ENCODE data around the gene ASPM. TPM values are rescaled to one million over a fixed set of nuclear protein-coding genes. Genes with fewer than 3 reads are reported as not detected.
A peak's percentile ranks its signal among the peaks of the same experiment; 100 is the strongest.

Gene ASPM
- total RNA-seq, 2 experiments from 2014 or later = 55.9 to 57.2 TPM

DNA sequence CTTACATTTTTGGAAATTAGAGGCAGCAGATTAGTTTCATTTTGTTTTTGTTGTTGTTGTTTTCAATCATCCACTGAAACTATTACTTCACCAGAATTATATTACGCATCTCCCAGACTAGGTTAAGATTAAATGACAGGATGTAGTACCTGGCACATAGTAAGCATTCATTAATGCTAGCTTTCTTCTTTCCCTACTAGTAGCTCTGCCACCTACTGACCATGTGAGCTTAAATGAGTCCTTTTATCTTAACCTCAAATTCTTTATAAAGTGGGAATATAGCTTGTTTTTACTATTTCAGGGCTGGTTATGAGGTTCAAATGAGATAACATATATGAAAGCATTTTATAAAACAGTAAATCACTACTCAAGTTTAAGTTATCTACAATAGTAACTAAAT is 10.2 kb upstream of the ASPM start:
- H3K36me3 Mint-ChIP-seq = peaks cover 15% of the 10 kb centered on the region
- no peaks in the 10 kb centered on the region for H3K4me1 Mint-ChIP-seq
- no peak overlapping the region for H3K4me3 Mint-ChIP-seq
- POLR2A ChIA-PET = no interaction called here
- no peak for DNase-seq
- no peaks in the 10 kb centered on the region for H3K27me3 Mint-ChIP-seq
- H3K27ac Mint-ChIP-seq = no peak overlapping the region
- no peak for ATAC-seq (ENCODE audit: low read depth)
- H3K9me3 Mint-ChIP-seq = no peaks in the 10 kb centered on the region

DNA sequence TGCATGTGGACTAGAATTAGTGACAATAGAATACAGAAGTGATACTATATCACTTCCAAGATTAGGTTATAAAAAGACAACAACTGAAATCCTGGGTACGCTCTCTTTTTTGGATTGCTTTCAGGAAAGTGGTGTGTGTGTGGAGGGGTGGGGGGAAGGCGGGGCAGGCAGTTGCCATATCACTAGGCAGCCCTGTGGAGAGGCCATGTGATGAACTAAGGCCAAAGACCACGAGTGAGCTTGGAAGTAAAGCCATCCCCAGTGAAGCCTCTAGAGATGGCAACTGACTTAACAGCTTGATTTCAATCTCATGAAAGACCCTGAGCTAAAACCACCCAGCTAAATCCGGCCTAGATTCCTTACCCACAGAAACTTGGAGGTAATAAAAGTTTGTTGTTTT is 6.2 kb upstream of the ASPM start:
- H3K27me3 Mint-ChIP-seq = no peaks in the 10 kb centered on the region

DNA sequence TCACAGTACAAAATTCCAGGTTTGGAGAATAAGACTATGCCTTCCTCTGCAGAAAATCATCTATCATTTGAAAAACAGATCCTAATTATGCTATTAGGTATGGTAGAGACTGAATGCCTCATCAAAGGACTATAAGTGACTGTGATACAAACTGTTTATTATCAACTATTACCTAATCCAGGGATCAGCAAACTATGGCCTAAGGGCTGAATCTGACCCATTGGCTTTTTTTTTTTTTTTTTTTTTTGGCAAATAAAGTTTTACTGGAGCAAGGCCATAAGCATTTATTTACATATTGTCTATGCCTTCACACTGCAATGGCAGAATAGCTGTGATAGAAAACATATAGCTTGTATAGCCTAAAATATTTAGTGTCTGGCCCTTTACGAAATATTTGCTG is 4.7 kb upstream of the ASPM start:
- no peaks in the 10 kb centered on the region for H3K36me3 Mint-ChIP-seq
- H3K27me3 Mint-ChIP-seq = no peaks in the 10 kb centered on the region
- no peak overlapping the region for H3K4me3 Mint-ChIP-seq
- H3K4me1 Mint-ChIP-seq = no peaks in the 10 kb centered on the region
- DNase-seq = no peak
- POLR2A ChIA-PET = no interaction called here
- H3K27ac Mint-ChIP-seq = no peak overlapping the region
- ATAC-seq (ENCODE audit: low read depth) = no peak
- H3K9me3 Mint-ChIP-seq = no peaks in the 10 kb centered on the region

More for the DNA sequence above, 6.2 kb upstream of the ASPM start:
- H3K4me3 Mint-ChIP-seq = no peak overlapping the region
- DNase-seq (no peak), ATAC-seq (ENCODE audit: low read depth) (no peak)
- no peaks in the 10 kb centered on the region for H3K36me3 Mint-ChIP-seq
- H3K4me1 Mint-ChIP-seq = no peaks in the 10 kb centered on the region
- POLR2A ChIA-PET = no interaction called here
- no peak overlapping the region for H3K27ac Mint-ChIP-seq
- H3K9me3 Mint-ChIP-seq = no peaks in the 10 kb centered on the region

DNA sequence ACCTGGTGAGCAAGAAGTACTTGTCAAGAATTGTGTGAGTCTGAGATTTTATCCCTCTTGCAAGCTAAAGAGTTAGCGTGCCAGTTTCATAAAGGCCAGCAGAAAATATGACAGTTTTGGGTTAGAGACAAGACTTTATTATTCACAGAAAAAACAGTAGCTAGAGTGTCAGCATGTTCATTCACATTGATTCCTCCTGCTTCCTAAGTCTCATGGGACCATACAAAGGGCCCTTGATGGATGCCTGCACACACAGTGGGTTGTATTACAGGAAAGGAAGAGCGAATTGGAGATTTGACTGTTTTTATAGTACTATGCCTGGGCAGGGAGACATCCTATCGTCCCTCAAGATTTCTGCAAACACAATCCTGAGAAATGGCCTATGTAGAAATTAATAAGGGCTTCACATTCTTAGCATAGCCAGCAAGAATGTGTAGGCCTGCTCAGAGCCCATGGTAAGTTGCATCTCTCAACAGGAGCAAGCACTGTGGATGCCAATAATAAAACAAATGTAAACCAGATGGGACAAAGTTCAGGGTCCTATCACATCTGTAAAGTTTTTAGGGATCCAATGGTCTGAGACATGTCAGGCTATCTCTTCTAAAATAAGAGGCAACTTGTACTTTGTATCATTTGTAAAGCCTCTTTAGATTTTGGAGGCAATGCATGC is 4.0 kb upstream of the ASPM start:
- Mint-ChIP-seq H3K9me3 (no peaks in the 10 kb centered on the region), H3K27me3 (no peaks in the 10 kb centered on the region), H3K36me3 (no peaks in the 10 kb centered on the region), H3K27ac (no peak overlapping the region), H3K4me3 (no peak overlapping the region), H3K4me1 (no peaks in the 10 kb centered on the region)
- POLR2A ChIA-PET = no interaction called here
- ATAC-seq (ENCODE audit: low read depth) = no peak
- DNase-seq = no peak

DNA sequence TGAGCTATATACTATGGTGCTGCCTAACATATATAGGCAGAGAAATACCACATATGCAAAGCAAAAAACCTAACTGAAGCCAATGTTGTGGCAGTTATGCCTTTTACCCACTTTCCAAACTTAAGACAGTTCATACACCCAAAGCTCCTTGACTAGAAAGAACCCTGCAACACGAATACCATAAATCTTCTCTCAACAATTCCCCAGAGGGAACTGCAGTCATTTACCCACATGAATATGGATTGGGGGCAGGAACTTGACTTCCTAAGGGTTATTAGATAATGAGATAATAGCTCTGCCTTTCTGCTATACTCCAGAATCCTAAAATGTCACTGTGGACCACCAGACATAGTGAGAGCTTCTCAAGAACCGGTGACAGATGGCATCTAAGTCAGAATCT is 2.9 kb upstream of the ASPM start:
- Mint-ChIP-seq H3K9me3 (no peaks in the 10 kb centered on the region), H3K27ac (no peak overlapping the region), H3K4me1 (peaks cover 3% of the 10 kb centered on the region), H3K27me3 (no peaks in the 10 kb centered on the region), H3K4me3 (no peak overlapping the region), H3K36me3 (peaks cover 5% of the 10 kb centered on the region)
- ATAC-seq (ENCODE audit: low read depth) (no peak), DNase-seq (no peak)
- POLR2A ChIA-PET = interaction anchor here (0.7 kb wide), 1 partner anchor 31 kb away, joined by 3 read pairs; no protein-coding TSS in a partner anchor

DNA sequence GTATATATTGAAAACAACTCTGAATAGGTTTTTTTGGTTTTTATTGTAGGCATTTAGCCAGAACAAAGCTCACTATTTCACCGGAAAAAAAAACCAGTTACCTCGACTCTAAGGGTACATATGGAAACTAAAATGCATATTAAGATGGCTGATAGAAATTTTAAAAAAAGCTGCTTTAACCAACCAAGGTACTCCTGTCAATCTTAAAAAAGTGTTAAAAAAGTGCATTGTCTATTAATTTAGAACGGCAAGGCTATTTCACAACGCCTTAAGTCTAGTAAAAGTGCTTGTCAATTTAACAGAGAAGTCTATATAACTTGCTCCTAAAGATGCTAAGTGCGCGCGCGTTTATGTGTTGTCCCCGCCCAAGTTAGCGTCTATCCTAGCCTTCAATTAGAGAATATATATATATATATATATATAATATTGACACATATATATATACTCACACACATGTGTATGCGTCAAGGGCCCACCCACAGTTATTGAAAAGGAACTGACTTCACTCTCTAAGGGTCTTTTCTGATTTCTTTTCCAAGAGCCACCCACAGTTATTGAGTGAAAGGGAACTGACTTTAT is 934 bp downstream of the ASPM start:
- Mint-ChIP-seq H3K4me3 (peak overlapping the region; percentile 91), H3K27me3 (no peaks in the 10 kb centered on the region), H3K4me1 (peaks cover 24% of the 10 kb centered on the region), H3K27ac (peak overlapping the region; percentile 97), H3K36me3 (peaks cover 31% of the 10 kb centered on the region), H3K9me3 (no peaks in the 10 kb centered on the region)
- no peak for ATAC-seq (ENCODE audit: low read depth)
- DNase-seq = no peak
- POLR2A ChIA-PET = interaction anchor here (1.0 kb wide), 1 partner anchor 9 kb away, joined by 5 read pairs; no protein-coding TSS in a partner anchor

DNA sequence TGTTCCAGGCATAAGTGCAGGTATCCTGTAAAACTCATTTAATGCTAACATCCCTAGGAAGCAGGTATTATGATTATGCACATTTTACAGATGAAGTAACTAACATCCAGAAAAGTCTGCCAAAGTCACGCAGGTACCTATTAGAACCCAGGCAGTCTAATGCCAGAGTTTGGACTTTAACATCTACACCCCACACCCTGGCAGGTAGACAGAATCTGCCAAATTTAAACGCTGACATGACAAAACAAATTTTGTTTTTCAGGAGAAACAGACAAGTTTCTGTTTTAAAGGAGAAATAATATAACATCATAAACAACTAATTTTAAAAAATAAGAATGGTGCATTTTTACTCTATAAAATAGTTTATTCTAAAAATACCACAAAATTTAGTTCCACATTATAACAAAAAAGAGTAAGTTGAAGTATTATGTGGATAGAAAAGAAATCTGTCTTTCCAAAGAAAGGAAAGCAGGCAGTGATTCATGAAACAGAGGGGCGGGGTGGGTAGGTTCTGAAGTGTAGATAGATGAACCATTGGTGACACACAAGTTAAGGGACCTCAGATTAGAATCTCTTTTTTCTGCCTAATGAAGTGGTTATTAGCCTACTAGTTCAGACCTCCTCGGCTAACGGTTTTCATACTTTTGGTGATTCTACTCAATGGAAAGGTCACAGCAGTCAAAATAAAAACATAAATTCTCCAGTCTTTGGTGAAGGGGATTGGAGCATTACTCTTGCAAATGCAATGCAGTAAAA is 1.7 kb downstream of the ASPM start:
- H3K4me3 Mint-ChIP-seq = peak overlapping the region; percentile 91
- H3K4me1 Mint-ChIP-seq = peaks cover 28% of the 10 kb centered on the region
- POLR2A ChIA-PET = interaction anchor here (1.0 kb wide), 1 partner anchor 8 kb away, joined by 5 read pairs; no protein-coding TSS in a partner anchor
- ATAC-seq (ENCODE audit: low read depth) (no peak), DNase-seq (no peak)
- H3K9me3 Mint-ChIP-seq = no peaks in the 10 kb centered on the region
- H3K36me3 Mint-ChIP-seq = peaks cover 37% of the 10 kb centered on the region
- H3K27me3 Mint-ChIP-seq = no peaks in the 10 kb centered on the region
- H3K27ac Mint-ChIP-seq = peak overlapping the region; percentile 86

DNA sequence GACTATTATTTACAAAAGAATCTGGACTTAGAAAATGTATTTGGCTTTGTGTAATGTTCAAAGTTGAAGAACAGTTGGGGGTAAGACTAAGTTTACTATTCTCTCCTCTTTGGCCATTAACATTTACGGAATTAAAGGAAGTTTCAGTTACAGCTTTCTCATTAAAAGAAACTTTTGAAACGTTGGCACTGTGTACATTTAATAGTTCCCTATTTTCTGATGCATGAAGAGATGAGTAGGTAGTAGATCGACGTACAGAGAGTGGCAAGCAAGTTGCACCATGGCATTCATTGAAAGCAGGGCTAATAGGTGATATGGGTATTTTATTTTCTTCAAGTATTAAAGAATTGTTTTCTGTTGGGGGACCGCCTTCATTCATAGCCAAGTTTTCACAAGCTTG is 3.2 kb downstream of the ASPM start:
- ATAC-seq (ENCODE audit: low read depth) (no peak), DNase-seq (no peak)
- peaks cover 30% of the 10 kb centered on the region for H3K4me1 Mint-ChIP-seq
- peak overlapping the region; percentile 33 for H3K4me3 Mint-ChIP-seq
- H3K27ac Mint-ChIP-seq = no peak overlapping the region
- peaks cover 40% of the 10 kb centered on the region for H3K36me3 Mint-ChIP-seq
- no peaks in the 10 kb centered on the region for H3K9me3 Mint-ChIP-seq
- POLR2A ChIA-PET = no interaction called here
- H3K27me3 Mint-ChIP-seq = no peaks in the 10 kb centered on the region

DNA sequence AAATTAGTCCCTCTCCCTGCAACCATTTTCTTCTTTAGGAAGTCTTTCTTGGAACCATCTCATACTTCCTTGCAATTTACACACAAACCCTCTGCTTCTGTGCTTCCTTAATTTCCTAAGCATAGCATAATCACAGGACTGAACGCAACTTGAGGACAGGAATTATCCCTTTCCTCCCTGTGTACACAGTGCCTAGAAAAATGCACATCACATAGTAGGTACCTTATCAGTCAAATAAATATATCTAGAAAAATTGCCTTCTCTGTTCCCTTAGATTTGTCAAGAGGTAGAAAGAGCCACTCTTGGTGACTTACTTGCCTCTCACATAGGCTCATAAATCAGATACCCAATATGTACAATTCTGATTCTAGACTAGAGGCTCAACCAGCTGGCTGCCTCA is 4.9 kb downstream of the ASPM start:
- H3K4me1 Mint-ChIP-seq = peaks cover 32% of the 10 kb centered on the region
- ATAC-seq (ENCODE audit: low read depth) = no peak
- no peak overlapping the region for H3K27ac Mint-ChIP-seq
- POLR2A ChIA-PET = no interaction called here
- H3K36me3 Mint-ChIP-seq = peaks cover 45% of the 10 kb centered on the region
- H3K4me3 Mint-ChIP-seq = peak overlapping the region; percentile 55
- no peaks in the 10 kb centered on the region for H3K9me3 Mint-ChIP-seq
- no peaks in the 10 kb centered on the region for H3K27me3 Mint-ChIP-seq
- DNase-seq = no peak

DNA sequence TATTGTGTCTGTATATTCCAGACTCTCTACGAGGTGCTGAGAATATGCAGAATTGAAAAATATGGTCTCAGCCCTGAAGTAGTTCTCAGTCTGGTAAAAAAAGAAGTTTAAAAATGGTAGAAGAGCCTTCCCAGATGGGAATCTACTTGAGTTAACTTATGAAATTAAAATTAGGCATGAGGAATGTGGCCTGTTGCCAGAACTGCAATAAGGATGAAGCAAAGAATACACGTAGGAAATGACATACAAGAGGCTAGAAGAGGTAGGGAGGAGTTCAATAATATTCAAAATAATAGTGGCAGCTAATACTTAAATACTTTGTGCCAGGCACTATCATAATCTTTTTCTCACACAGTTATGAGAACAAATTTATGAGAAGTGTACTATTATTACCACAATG is 6.3 kb downstream of the ASPM start:
- peak overlapping the region; percentile 47 for H3K27ac Mint-ChIP-seq
- H3K36me3 Mint-ChIP-seq = peaks cover 45% of the 10 kb centered on the region
- no peaks in the 10 kb centered on the region for H3K9me3 Mint-ChIP-seq
- no peak for ATAC-seq (ENCODE audit: low read depth)
- DNase-seq = no peak
- H3K4me3 Mint-ChIP-seq = no peak overlapping the region
- POLR2A ChIA-PET = interaction anchor here (0.6 kb wide), 1 partner anchor 213 kb away, joined by 4 read pairs; no protein-coding TSS in a partner anchor
- H3K27me3 Mint-ChIP-seq = no peaks in the 10 kb centered on the region
- peaks cover 32% of the 10 kb centered on the region for H3K4me1 Mint-ChIP-seq

DNA sequence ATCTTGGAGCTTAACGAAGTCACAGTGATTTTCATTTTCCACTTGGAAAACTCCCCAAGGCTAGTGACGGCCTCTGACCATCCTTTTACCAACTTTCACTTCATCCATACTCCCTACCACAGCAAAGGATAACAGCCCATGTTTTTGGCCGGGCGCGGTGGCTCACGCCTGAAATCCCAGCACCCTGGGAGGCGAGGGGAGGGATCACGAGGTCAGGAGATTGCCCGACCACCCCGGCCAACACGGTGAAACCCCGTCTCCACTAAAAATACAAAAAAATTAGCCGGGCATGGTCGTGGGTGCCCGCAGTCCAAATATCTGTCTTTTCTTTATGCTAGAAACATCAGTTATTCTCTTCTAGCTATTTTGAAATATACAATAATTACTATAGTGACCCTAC is 7.3 kb downstream of the ASPM start:
- POLR2A ChIA-PET = no interaction called here
- H3K27ac Mint-ChIP-seq = peak overlapping the region; percentile 25
- DNase-seq (no peak), ATAC-seq (ENCODE audit: low read depth) (no peak)
- H3K4me3 Mint-ChIP-seq = no peak overlapping the region
- H3K27me3 Mint-ChIP-seq = no peaks in the 10 kb centered on the region
- peaks cover 33% of the 10 kb centered on the region for H3K4me1 Mint-ChIP-seq
- no peaks in the 10 kb centered on the region for H3K9me3 Mint-ChIP-seq
- peaks cover 44% of the 10 kb centered on the region for H3K36me3 Mint-ChIP-seq

DNA sequence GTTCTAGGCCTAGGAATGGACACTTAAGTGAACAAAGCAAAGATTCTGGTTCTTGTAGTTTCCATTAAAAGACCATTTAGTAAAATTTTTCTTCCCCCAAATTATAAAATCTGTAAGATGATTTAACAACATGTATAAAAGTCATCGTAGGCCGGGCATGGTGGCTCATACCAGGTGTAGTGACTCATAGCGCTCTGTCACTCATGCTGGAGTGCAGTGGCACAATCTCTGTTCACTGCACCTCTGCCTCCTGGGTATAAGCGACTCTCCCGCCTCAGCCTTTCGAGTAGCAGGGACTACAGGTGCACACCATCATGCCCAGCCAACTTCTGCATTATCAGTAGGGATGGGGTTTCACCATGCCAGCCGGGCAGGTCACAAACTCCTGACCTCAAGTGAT is 9.1 kb downstream of the ASPM start:
- POLR2A ChIA-PET = no interaction called here
- H3K27ac Mint-ChIP-seq = no peak overlapping the region
- H3K36me3 Mint-ChIP-seq = peaks cover 43% of the 10 kb centered on the region
- peaks cover 25% of the 10 kb centered on the region for H3K4me1 Mint-ChIP-seq
- ATAC-seq (ENCODE audit: low read depth) (no peak), DNase-seq (no peak)
- no peaks in the 10 kb centered on the region for H3K9me3 Mint-ChIP-seq
- H3K4me3 Mint-ChIP-seq = no peak overlapping the region
- no peaks in the 10 kb centered on the region for H3K27me3 Mint-ChIP-seq

DNA sequence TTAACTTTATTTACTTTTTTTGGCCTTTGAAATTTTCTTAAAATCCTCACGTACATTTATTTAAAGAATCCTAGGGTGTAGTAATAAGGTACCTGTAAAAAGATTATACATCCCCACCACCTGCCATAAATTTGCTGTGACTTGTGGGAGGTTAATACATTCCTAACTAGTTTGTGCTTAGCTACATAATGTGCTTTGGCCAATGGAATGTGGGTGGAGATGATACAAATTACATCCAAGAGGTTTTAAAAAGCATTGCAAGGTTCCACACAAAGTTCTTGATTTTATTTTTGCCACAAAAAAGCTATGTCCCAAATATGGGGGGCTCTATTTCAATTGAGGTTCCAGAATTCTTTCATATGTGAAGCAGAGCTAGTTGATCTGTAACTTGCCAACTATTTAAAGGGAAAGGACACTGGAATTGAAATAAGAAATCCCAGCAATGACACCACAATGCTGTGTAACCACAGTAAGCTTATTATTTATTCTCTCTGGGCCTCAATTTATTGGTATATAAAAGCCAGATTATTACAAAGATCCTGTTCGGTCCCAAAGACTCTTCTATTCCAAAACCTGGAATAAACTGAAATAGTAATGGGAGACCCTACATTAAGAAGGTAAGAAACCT is 15.7 kb downstream of the ASPM start:
- peaks cover 33% of the 10 kb centered on the region for H3K36me3 Mint-ChIP-seq
- ATAC-seq (ENCODE audit: low read depth) (no peak), DNase-seq (no peak)
- H3K4me1 Mint-ChIP-seq = peaks cover 9% of the 10 kb centered on the region
- H3K4me3 Mint-ChIP-seq = no peak overlapping the region
- POLR2A ChIA-PET = no interaction called here
- no peak overlapping the region for H3K27ac Mint-ChIP-seq
- no peaks in the 10 kb centered on the region for H3K9me3 Mint-ChIP-seq
- H3K27me3 Mint-ChIP-seq = no peaks in the 10 kb centered on the region

Measured in activated naive CD8-positive, alpha-beta T cell treated with anti-CD3 and anti-CD28 coated beads, Interleukin-2, amount 10 ng/mL, durations not matched to agents 7 days and 5 days (primary cell).